IMR-90 (cell line): ENCODE measurements around the gene ADAMTS14. TPM values are rescaled to one million over a fixed set of nuclear protein-coding genes. Genes with fewer than 3 reads are reported as not detected.

Experiments used
- ATAC-seq: fragments of 200-7000 bp; cut with Tn5 transposase; 2 replicates; pipeline ENCODE4 v1.9.1; 2020; ENCODE audit warnings: low read depth, mild to moderate bottlenecking, moderate library complexity
- BruUV-seq: library from RNA; stranded (reverse); fragments of 400-500 nt; replicated peaks from 2 replicates; lab custom pipeline; 2021; lab: Mats Ljungman, UMichigan
- CTCF ChIA-PET: fragments of 300-600 bp; formaldehyde crosslinking; extraction: SDS; loops from one replicate; lab custom pipeline; 2021; ENCODE audit warnings: antibody characterized with exemption; lab: Yijun Ruan, JAX
- POLR2A ChIA-PET: fragments of 300-600 bp; sonication (Branson Sonifier 250); formaldehyde crosslinking; loops from one replicate; lab custom pipeline; 2022; ENCODE audit warnings: antibody characterized with exemption; ENCODE audit not compliant: unreplicated experiment; lab: Charles Lee
- DNase-seq: peaks from one replicate; pipeline ENCODE4 v3.0.0; 2013
- H2AFZ ChIP-seq: replicated peaks from 2 replicates; pipeline ENCODE3; 2013; ENCODE audit warnings: low read length, mild to moderate bottlenecking; ENCODE audit not compliant: poor library complexity
- H2AK5ac ChIP-seq: 2 replicates; pipeline ENCODE4 v1.6.1; 2013; ENCODE audit warnings: low read depth, low read length, inconsistent platforms
- H2AK9ac ChIP-seq: replicated peaks from 2 replicates; pipeline ENCODE3; 2013; ENCODE audit warnings: mild to moderate bottlenecking, low read depth, low read length, moderate library complexity; ENCODE audit not compliant: poor library complexity
- H2BK120ac ChIP-seq: 2 replicates; pipeline ENCODE4 v1.6.1; 2013; ENCODE audit warnings: low read depth, low read length, inconsistent platforms
- H2BK15ac ChIP-seq: 3 replicates; pipeline ENCODE4 v1.6.1; 2013; ENCODE audit warnings: low read depth, low read length, inconsistent platforms
- H2BK20ac ChIP-seq: 2 replicates; pipeline ENCODE4 v1.6.1; 2013; ENCODE audit warnings: low read depth, mild to moderate bottlenecking, inconsistent platforms, low read length, moderate library complexity
- H2BK5ac ChIP-seq: 2 replicates; pipeline ENCODE4 v1.6.1; 2013; ENCODE audit warnings: mild to moderate bottlenecking, low read depth, low read length, inconsistent platforms; ENCODE audit not compliant: poor library complexity, severe bottlenecking
- H3K14ac ChIP-seq: replicated peaks from 2 replicates; pipeline ENCODE4 v1.6.1; 2013; ENCODE audit warnings: low read depth, low read length, inconsistent platforms
- H3K18ac ChIP-seq: 2 replicates; pipeline ENCODE4 v1.6.1; 2013; ENCODE audit warnings: low read depth, low read length, control low read depth
- H3K23ac ChIP-seq: 2 replicates; pipeline ENCODE4 v1.6.1; 2013; ENCODE audit warnings: low read depth, low read length, inconsistent platforms
- H3K27ac ChIP-seq: 2 replicates; pipeline ENCODE4 v1.5.1; 2013; ENCODE audit warnings: mild to moderate bottlenecking, control low read depth, low read length; ENCODE audit not compliant: insufficient read depth
- H3K27me3 ChIP-seq: 2 replicates; pipeline ENCODE4 v1.6.1; 2013; ENCODE audit warnings: low read length; ENCODE audit not compliant: control insufficient read depth, insufficient read depth
- H3K36me3 ChIP-seq: 2 replicates; pipeline ENCODE4 v1.6.1; 2013; ENCODE audit warnings: low read length, mixed read lengths; ENCODE audit not compliant: control insufficient read depth, insufficient read depth
- H3K4ac ChIP-seq: 2 replicates; pipeline ENCODE4 v1.6.1; 2013; ENCODE audit warnings: low read depth, low read length, inconsistent platforms
- H3K4me1 ChIP-seq: 2 replicates; pipeline ENCODE4 v1.6.1; 2013; ENCODE audit warnings: low read length, mixed read lengths; ENCODE audit not compliant: control insufficient read depth, insufficient read depth
- H3K4me2 ChIP-seq: 2 replicates; pipeline ENCODE4 v1.6.1; 2013; ENCODE audit warnings: low read depth, mild to moderate bottlenecking, control low read depth, low read length, moderate library complexity
- H3K4me3 ChIP-seq: 2 replicates; pipeline ENCODE4 v1.5.1; 2013; ENCODE audit warnings: low read depth, mild to moderate bottlenecking, control low read depth, low read length, moderate library complexity; ENCODE audit not compliant: insufficient read depth
- H3K56ac ChIP-seq: 2 replicates; pipeline ENCODE4 v1.6.1; 2013; ENCODE audit warnings: low read length, inconsistent platforms; ENCODE audit not compliant: insufficient read depth; ENCODE audit errors: extremely low read depth
- H3K79me1 ChIP-seq, 2 experiments: 2 replicates each; pipeline ENCODE4 v1.6.1; 2013; ENCODE audit warnings: low read length in 2 of 2, inconsistent platforms in 1 of 2, low read depth in 1 of 2
- H3K9ac ChIP-seq: 2 replicates; pipeline ENCODE4 v1.6.1; 2013; ENCODE audit warnings: low read depth, low read length, control low read depth
- H3K9me1 ChIP-seq: 2 replicates; pipeline ENCODE4 v1.6.1; 2013; ENCODE audit warnings: low read length, inconsistent platforms; ENCODE audit not compliant: insufficient read depth
- H3K9me3 ChIP-seq: 2 replicates; pipeline ENCODE4 v1.6.1; 2013; ENCODE audit warnings: low read length; ENCODE audit not compliant: control insufficient read depth, insufficient read depth
- H4K20me1 ChIP-seq: 2 replicates; pipeline ENCODE4 v1.6.1; 2013; ENCODE audit warnings: low read length, inconsistent platforms; ENCODE audit not compliant: insufficient read depth
- H4K5ac ChIP-seq: 2 replicates; pipeline ENCODE4 v1.6.1; 2013; ENCODE audit warnings: mild to moderate bottlenecking, low read depth, low read length, control low read depth
- H4K8ac ChIP-seq, 2 experiments: 2 replicates each; pipeline ENCODE4 v1.6.1; 2013; ENCODE audit warnings: low read depth in 2 of 2, low read length in 2 of 2, control low read depth in 1 of 2, inconsistent platforms in 1 of 2
- H4K91ac ChIP-seq: 2 replicates; pipeline ENCODE4 v1.6.1; 2013; ENCODE audit warnings: low read depth, low read length, inconsistent platforms; ENCODE audit not compliant: insufficient read depth
- BHLHE40 ChIP-seq: fragments of 150-350 bp; IDR thresholded peaks from 2 replicates; pipeline ENCODE4 v1.6.1; 2016; ENCODE audit warnings: mild to moderate bottlenecking, low read depth, low read length
- CEBPB ChIP-seq: IDR thresholded peaks from 2 replicates; pipeline ENCODE4 v1.6.1; 2012; ENCODE audit warnings: low read depth, low read length, improper control_type of control experiment
- CHD1 ChIP-seq: IDR thresholded peaks from 2 replicates; pipeline ENCODE4 v1.6.1; 2012; ENCODE audit warnings: low read depth, low read length, improper control_type of control experiment
- CTCF ChIP-seq: conservative IDR thresholded peaks from 2 replicates; pipeline ENCODE4 v1.5.1; 2012; ENCODE audit warnings: mild to moderate bottlenecking, low read depth, low read length, improper control_type of control experiment
- ELK1 ChIP-seq: fragments of 150-350 bp; IDR thresholded peaks from 2 replicates; pipeline ENCODE4 v1.6.1; 2016; ENCODE audit warnings: low read depth, mild to moderate bottlenecking, low read length, moderate library complexity, borderline replicate concordance
- FOS ChIP-seq: fragments of 150-350 bp; IDR thresholded peaks from 2 replicates; pipeline ENCODE4 v1.6.1; 2016; ENCODE audit warnings: low read depth, low read length
- MXI1 ChIP-seq: IDR thresholded peaks from 2 replicates; pipeline ENCODE4 v1.6.1; 2012; ENCODE audit warnings: low read depth, mild to moderate bottlenecking, low read length, moderate library complexity, borderline replicate concordance
- NFE2L2 ChIP-seq: fragments of 150-350 bp; IDR thresholded peaks from 2 replicates; pipeline ENCODE4 v1.6.1; 2016; ENCODE audit warnings: low read depth, mild to moderate bottlenecking, low read length
- POLR2A ChIP-seq: IDR thresholded peaks from 2 replicates; pipeline ENCODE4 v1.6.1; 2012; ENCODE audit warnings: mild to moderate bottlenecking, low read depth, low read length
- RCOR1 ChIP-seq: IDR thresholded peaks from 2 replicates; pipeline ENCODE4 v1.6.1; 2012; ENCODE audit warnings: mild to moderate bottlenecking, low read length, improper control_type of control experiment; ENCODE audit not compliant: insufficient replicate concordance
- RFX5 ChIP-seq: IDR thresholded peaks from 2 replicates; pipeline ENCODE4 v1.8.0; 2012; ENCODE audit warnings: low read depth, mild to moderate bottlenecking, low read length, moderate library complexity
- SMC3 ChIP-seq: fragments of 150-350 bp; IDR thresholded peaks from 2 replicates; pipeline ENCODE4 v1.6.1; 2016; ENCODE audit warnings: low read depth, mild to moderate bottlenecking, antibody characterized with exemption, low read length, moderate library complexity
- USF2 ChIP-seq: fragments of 150-350 bp; IDR thresholded peaks from 2 replicates; pipeline ENCODE4 v1.6.1; 2017; ENCODE audit warnings: mild to moderate bottlenecking, antibody characterized with exemption, low read length, low read depth
- WGBS, 2 experiments: methylation state at CpG; one replicate each; pipeline versions ENCODE4 v1.1.5 to v1.1.7; 2013; ENCODE audit warnings: missing lambda C conversion rate in 2 of 2; ENCODE audit not compliant: insufficient read length in 1 of 2; ENCODE audit errors: extremely low coverage in 2 of 2; 5-methylcytosine and 5-hydroxymethylcytosine counted together
- dilution Hi-C: fragments of 300-500 bp; cut with HindIII; formaldehyde crosslinking; loops from one replicate; pipeline ENCODE4 v1.14.3; 2018; ENCODE audit warnings: low sequenced_read_pairs; ENCODE audit not compliant: unreplicated experiment
- in situ Hi-C: fragments of 300-500 bp; cut with MboI; formaldehyde crosslinking; loops from 3 replicates; pipeline ENCODE4 v1.14.3; 2019; ENCODE audit warnings: low sequenced_read_pairs, inconsistent platforms, mixed read lengths
- intact Hi-C: fragments of 100-400 bp; cut with micrococcal nuclease; formaldehyde crosslinking; loops from 2 replicates; pipeline ENCODE4 v1.10.0; 2022
- polyA plus RNA-seq, 3 experiments: library from polyadenylated mRNA; depleted of rRNA; stranded (reverse); fragments of >200 nt; gene quantifications; 2 replicates each; pipeline ENCODE4 v1.2.3, GENCODE V29; 2012; ENCODE audit warnings: low replicate concordance in 1 of 3
- total RNA-seq: library from RNA; depleted of rRNA; stranded (reverse); fragments of >200 nt; gene quantifications from 2 replicates; pipeline ENCODE4 v1.2.3, GENCODE V29; 2012

ADAMTS14 gene
- total and polyA plus RNA-seq, 2 of the 4 experiments (the other 2 are of a cell fraction): under 0.01 to 0.31 TPM

- peaks cover 7% of the 10 kb centered on the region for H3K27me3 ChIP-seq
- H3K36me3 ChIP-seq: no peaks in the 10 kb centered on the region
- BruUV-seq: no TSS peak
- H4K20me1 ChIP-seq: no peaks in the 10 kb centered on the region
- intact Hi-C loops: no loop called here
- no peak overlapping the region for H2BK15ac ChIP-seq
- no peak overlapping the region for H3K9ac ChIP-seq
- no peak overlapping the region for H4K8ac ChIP-seq
- in situ Hi-C loops: no loop called here
- H3K79me1 ChIP-seq: no peaks in the 10 kb centered on the region
- no peak overlapping the region for H2AK5ac ChIP-seq
- no peak overlapping the region for H3K14ac ChIP-seq
- H3K4me3 ChIP-seq: no peak overlapping the region
- no peak overlapping the region for H4K5ac ChIP-seq
- ChIA-PET CTCF (no interaction called here), POLR2A (no interaction called here)
- DNase-seq: no peak
- peak overlapping the region; percentile 32 for H2AFZ ChIP-seq
- dilution Hi-C loops: no loop called here
- no peak overlapping the region for H3K4me2 ChIP-seq
- no peak overlapping the region for H2BK5ac ChIP-seq
- no peak overlapping the region for H4K91ac ChIP-seq
- TF ChIP-seq CEBPB (no peak), POLR2A (no peak), ELK1 (no peak), NFE2L2 (no peak), SMC3 (no peak), CHD1 (no peak), CTCF (no peak), MXI1 (no peak), RCOR1 (no peak), FOS (no peak), RFX5 (no peak), USF2 (no peak), BHLHE40 (no peak)
- no peak overlapping the region for H3K56ac ChIP-seq
- H3K9me1 ChIP-seq: no peaks in the 10 kb centered on the region
- no peak overlapping the region for H2BK20ac ChIP-seq
- H3K27ac ChIP-seq: no peak overlapping the region
- no peak overlapping the region for H3K18ac ChIP-seq
- no peak overlapping the region for H3K4ac ChIP-seq
- peak overlapping the region; percentile 72 for H2AK9ac ChIP-seq
- no peak overlapping the region for H2BK120ac ChIP-seq
- peaks cover 3% of the 10 kb centered on the region for H3K9me3 ChIP-seq
- H3K4me1 ChIP-seq: no peaks in the 10 kb centered on the region
- 90% methylated on average over 2 of the region's 10 CpGs; no CpG with 5 or more reads in 1 of the 2 experiments for WGBS, 2 experiments
- H3K23ac ChIP-seq: no peak overlapping the region
- no peak for ATAC-seq
These were observed 77.5 kb downstream of the ADAMTS14 start for GRCh38 chr10:70749756-70750155.
